Muscle layer of duodenum (tissue), 2 donors: ENCODE data around the gene KPNA1.

Source experiments
- H3K27ac ChIP-seq: one replicate; pipeline ENCODE4 v1.7.0; 2013; ENCODE audit warnings: mild to moderate bottlenecking, low read length
- H3K27me3 ChIP-seq: one replicate; pipeline ENCODE4 v1.7.0; 2013; ENCODE audit warnings: low read depth, mild to moderate bottlenecking, control low read depth, low read length
- H3K36me3 ChIP-seq, 2 donors: one replicate each; pipeline ENCODE4 v1.7.0; 2013; ENCODE audit warnings: low read length in 2 of 2, control low read depth in 1 of 2, mild to moderate bottlenecking in 1 of 2; ENCODE audit not compliant: insufficient read depth in 2 of 2, control insufficient read depth in 1 of 2
- H3K4me1 ChIP-seq, 2 donors: one replicate each; pipeline ENCODE4 v1.7.0; 2013; ENCODE audit warnings: low read length in 2 of 2, mild to moderate bottlenecking in 2 of 2, control low read depth in 1 of 2, moderate library complexity in 1 of 2; ENCODE audit not compliant: insufficient read depth in 2 of 2, control insufficient read depth in 1 of 2
- H3K4me3 ChIP-seq, 2 donors: one replicate each; pipeline ENCODE4 v1.7.0; 2013; ENCODE audit warnings: low read length in 2 of 2, low read depth in 1 of 2, mild to moderate bottlenecking in 1 of 2
- H3K9me3 ChIP-seq, 2 donors: one replicate each; pipeline ENCODE4 v1.7.0; 2013; ENCODE audit warnings: low read length in 2 of 2, control low read depth in 1 of 2, mild to moderate bottlenecking in 1 of 2; ENCODE audit not compliant: control insufficient read depth in 1 of 2
- donor health status: healthy.

The KPNA1 gene

DNA sequence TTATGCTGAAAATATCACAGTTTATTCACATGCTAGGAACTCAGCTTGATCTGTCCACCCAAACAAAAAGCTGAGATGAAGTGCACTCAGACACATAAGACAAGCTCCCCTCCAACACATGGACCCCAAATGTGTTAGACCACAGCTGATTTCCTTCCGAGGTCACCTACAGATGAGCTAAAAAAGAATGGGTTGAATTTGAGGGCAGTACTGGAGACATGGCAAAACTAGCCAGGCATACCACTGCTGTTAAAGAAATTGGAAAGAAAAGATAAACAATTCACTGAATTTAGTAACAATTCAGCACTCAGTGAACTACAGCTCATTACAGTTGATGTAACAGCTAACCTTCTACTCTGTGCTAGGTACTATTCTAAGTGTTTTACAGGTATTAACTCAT is 33.9 kb upstream of the KPNA1 start:
- peaks cover 0 to 13% of the 10 kb centered on the region in 2 donors for H3K4me1 ChIP-seq
- no peak overlapping the region for H3K27ac ChIP-seq
- H3K36me3 ChIP-seq = peaks cover 47 to 70% of the 10 kb centered on the region in 2 donors
- H3K27me3 ChIP-seq = no peaks in the 10 kb centered on the region
- H3K9me3 ChIP-seq = no peaks in the 10 kb centered on the region
- H3K4me3 ChIP-seq = no peak overlapping the region

DNA sequence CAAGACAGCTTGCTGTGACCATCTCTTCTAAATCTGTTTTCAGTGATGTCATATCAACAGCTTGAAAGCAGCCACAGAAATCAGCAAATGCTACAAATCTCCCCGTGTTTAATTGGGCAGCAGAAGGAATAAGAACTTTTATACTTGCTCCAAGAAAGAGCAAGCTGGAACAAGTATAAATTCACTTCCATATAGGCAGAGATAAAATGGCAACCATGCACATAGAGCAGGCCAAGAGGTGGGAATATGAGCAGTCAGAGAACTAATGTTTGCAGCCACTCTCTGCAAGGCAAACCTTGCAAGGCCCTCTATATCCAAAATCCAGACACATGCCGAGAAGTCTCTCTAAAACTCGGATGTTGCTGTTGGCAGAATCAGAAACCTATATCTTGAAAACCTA is 33.3 kb upstream of the KPNA1 start:
- Histone ChIP-seq H3K4me1 (peaks cover 0 to 10% of the 10 kb centered on the region in 2 donors), H3K27ac (no peak overlapping the region), H3K4me3 (no peak overlapping the region), H3K36me3 (peaks cover 44 to 70% of the 10 kb centered on the region in 2 donors), H3K9me3 (no peaks in the 10 kb centered on the region), H3K27me3 (no peaks in the 10 kb centered on the region)

DNA sequence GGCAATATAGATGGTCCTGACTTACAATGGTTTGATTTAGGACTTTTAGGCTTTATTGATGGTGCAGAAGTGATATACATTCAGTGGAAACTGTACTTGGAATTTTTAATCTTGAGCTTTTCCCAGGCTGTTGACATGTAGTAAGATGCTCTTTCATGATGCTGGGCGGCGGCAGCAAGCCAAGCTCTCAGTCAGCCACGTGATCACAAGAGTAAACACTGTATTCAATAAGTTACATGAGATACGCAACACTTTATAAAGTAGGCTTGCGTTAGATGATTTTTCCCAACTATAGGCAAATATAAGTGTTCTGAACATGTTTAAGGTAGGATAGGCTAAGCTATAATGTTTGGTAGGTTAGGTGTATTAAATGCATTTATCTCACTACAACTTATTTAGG is 31.4 kb upstream of the KPNA1 start:
- Histone ChIP-seq H3K4me3 (no peak overlapping the region), H3K9me3 (no peaks in the 10 kb centered on the region), H3K27me3 (no peaks in the 10 kb centered on the region), H3K27ac (no peak overlapping the region), H3K36me3 (peaks cover 39 to 62% of the 10 kb centered on the region in 2 donors), H3K4me1 (peaks cover 0 to 10% of the 10 kb centered on the region in 2 donors)

DNA sequence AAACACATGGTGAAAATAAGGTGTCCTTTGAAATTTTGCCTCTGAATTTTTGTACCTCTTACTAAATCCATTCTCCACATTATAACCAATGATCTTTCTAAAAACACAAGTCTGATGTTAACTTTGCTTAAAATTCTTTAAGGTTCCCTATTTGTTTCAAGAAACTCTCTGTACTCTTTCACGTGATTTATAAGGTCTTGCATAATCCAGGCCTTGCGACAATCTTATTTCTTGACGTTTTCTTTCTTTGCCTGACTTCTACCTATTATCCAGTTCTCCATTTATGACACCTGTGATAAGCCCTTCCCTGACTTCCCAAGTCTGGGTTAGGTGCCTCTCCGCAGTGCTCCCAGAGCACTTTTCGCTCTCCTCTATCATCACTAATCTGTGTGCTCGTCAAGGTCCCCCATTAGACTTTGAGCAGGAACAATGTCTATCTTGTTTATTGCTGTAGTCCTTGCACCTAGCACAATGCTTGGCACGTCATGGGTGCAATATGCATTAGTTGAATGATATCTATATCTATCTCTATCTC is 24.3 kb upstream of the KPNA1 start:
- Histone ChIP-seq H3K4me3 (no peak overlapping the region), H3K36me3 (peaks cover 47 to 75% of the 10 kb centered on the region in 2 donors), H3K27ac (no peak overlapping the region), H3K9me3 (no peaks in the 10 kb centered on the region), H3K27me3 (no peaks in the 10 kb centered on the region), H3K4me1 (no peaks in the 10 kb centered on the region)

DNA sequence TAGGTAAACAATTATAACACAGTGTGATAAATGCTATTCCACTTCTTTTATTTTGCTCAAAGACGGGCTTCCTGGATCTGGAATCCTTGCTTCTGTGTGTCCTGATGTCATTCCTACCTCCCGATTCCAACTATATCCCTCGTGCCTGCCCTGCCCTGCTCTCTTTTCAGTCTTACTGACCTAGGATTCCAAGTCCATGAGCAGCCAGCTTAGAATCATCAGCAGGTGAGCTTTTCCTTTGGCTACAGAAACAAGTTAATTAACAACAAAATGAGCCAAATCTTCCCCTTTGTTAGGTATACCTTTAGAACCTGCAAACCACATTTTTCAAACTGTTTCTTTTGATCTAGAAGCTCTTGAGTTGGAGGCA is 21.9 kb upstream of the KPNA1 start:
- Histone ChIP-seq H3K4me1 (no peaks in the 10 kb centered on the region), H3K4me3 (no peak overlapping the region), H3K27ac (no peak overlapping the region), H3K36me3 (peaks cover 55 to 89% of the 10 kb centered on the region in 2 donors), H3K9me3 (no peaks in the 10 kb centered on the region), H3K27me3 (no peaks in the 10 kb centered on the region)

DNA sequence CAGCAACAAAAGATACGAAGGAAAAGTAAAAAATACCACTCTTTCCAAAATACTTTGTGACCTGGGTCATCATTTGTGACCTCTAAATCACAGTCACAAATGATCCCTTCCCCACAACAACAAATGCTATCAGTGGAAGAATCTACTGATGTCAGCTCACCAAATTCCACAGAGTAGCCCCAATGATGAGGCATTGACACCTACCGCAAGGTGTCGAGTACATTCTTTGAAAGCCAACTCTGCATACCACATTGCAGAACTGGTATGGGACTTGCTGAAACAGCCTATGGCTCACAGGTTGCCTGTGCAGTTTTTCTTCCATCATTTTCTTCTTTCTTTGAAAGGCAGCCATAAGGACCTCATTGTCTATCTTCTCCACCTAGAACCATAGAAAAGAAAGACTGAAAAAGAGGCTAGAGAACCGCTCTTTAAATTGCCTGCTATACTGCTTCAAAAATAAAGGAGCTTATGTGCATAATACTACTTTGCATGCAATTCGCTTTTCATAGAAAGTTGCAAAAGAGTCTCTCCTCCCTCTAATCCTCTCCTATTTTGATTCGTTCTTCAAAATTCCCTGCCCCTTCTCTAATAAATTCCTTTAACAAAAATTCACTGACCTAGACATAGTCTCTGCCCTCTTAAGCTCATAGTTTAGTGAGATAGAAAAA is 21.4 kb upstream of the KPNA1 start:
- peaks cover 50 to 91% of the 10 kb centered on the region in 2 donors for H3K36me3 ChIP-seq
- no peak overlapping the region for H3K4me3 ChIP-seq
- no peaks in the 10 kb centered on the region for H3K9me3 ChIP-seq
- H3K27me3 ChIP-seq = no peaks in the 10 kb centered on the region
- H3K4me1 ChIP-seq = no peaks in the 10 kb centered on the region
- no peak overlapping the region for H3K27ac ChIP-seq

DNA sequence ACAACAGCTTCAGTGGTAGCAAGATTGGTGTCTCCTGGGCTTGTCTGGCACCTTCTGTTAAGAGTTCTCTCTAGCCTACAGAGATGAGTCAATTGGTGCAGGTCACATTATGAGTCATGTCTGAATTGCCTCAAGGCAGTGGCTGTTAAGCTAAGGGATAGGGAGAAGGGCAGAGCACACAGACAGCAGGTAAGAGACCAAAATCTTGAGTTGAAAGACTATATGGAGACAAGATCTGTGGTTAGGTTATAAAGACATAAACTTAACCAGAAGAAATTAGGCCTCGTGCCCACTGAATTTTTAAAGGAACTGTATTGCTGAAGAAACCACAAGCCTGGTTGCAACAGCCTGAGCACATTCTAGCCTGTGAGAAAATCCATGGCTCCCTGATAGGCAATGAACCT is 19.2 kb upstream of the KPNA1 start:
- Histone ChIP-seq H3K4me1 (no peaks in the 10 kb centered on the region), H3K9me3 (no peaks in the 10 kb centered on the region), H3K27ac (no peak overlapping the region), H3K36me3 (peaks cover 49 to 86% of the 10 kb centered on the region in 2 donors), H3K27me3 (no peaks in the 10 kb centered on the region), H3K4me3 (no peak overlapping the region)

DNA sequence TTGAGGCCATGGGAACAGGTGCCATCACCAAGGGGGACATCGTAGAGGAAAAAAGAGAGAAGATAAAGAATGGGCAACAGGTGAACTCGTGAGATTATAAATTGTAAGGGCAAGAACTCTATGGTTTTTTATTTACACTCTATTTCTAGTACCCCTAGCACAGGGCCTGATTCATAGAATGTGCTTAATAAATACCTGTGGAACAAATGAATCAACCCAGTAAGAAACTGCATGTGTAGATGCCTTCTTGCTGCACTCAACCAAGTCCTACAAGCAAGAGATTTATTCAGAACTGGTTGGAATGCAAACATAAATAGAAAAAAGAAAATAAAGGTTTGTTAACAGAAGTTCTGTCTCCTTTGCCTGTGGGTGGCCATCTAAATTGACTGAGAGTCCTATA is 18.7 kb upstream of the KPNA1 start:
- Histone ChIP-seq H3K9me3 (no peaks in the 10 kb centered on the region), H3K4me3 (no peak overlapping the region), H3K36me3 (peaks cover 50 to 81% of the 10 kb centered on the region in 2 donors), H3K27me3 (no peaks in the 10 kb centered on the region), H3K4me1 (no peaks in the 10 kb centered on the region), H3K27ac (no peak overlapping the region)

DNA sequence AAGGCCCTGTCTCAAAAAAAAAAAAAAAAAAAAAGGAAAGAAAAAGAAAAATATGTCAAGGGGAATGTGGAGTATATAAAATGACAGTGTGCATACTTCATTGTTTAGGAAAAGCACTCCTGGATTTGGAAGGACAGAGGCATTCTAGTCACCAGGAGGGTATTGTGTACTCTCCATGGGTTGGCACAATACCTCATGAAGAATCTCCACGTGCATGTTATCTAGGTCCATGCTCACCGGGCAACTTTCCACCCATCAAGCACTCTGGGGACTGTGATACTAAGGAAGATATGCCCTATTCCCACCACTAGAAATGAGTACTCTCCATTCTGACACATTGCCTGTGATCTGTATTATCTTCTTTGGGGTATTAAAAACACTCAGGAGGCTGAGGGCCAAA is 15.4 kb upstream of the KPNA1 start:
- Histone ChIP-seq H3K27me3 (no peaks in the 10 kb centered on the region), H3K27ac (no peak overlapping the region), H3K4me3 (no peak overlapping the region), H3K4me1 (no peaks in the 10 kb centered on the region), H3K9me3 (no peaks in the 10 kb centered on the region), H3K36me3 (peaks cover 41 to 74% of the 10 kb centered on the region in 2 donors)

DNA sequence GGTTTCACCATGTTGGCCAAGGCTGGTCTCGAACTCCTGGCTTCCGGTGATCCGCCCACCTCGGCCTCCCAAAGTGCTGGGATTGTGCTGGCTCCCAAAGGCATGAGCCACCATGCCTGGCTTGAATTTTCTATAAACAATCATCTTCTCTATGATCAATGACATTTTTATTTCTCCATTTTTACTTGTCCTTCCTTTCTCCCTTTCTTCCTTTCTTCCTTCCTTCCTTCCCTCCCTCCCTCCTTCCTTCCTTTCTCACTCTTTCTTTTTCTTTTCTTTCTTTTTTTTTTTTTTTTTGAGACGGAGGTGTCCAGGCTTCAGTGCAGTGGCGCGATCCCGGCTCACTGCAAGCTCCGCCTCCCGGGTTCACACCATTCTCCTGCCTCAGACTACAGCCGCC is 8.6 kb upstream of the KPNA1 start:
- Histone ChIP-seq H3K9me3 (no peaks in the 10 kb centered on the region), H3K27me3 (no peaks in the 10 kb centered on the region)

DNA sequence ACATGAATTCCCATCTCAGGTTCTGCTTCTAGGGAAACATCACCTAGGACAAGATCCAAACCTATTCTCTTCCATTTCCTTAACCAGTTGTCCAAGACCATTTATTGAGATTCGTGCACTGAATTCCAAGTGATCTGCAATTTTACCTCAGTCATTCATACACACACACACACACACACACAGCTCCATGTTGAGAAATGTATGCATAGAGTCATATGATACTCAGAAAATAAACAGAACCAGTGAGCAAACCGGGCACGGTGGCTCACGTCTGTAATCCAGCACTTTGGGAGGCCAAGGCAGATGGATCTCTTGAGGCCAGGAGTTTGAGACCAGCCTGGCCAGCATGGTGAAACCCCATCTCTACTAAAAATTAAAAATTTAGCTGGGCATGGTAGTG is 6.1 kb upstream of the KPNA1 start:
- no peaks in the 10 kb centered on the region for H3K27me3 ChIP-seq
- H3K4me1 ChIP-seq = no peaks in the 10 kb centered on the region
- no peaks in the 10 kb centered on the region for H3K9me3 ChIP-seq
- H3K4me3 ChIP-seq = no peak overlapping the region
- peaks cover 0 to 2% of the 10 kb centered on the region in 2 donors for H3K36me3 ChIP-seq
- no peak overlapping the region for H3K27ac ChIP-seq

More for the DNA sequence above, 8.6 kb upstream of the KPNA1 start:
- no peak overlapping the region for H3K27ac ChIP-seq
- H3K4me3 ChIP-seq = no peak overlapping the region
- no peaks in the 10 kb centered on the region for H3K4me1 ChIP-seq
- H3K36me3 ChIP-seq = peaks cover 10 to 22% of the 10 kb centered on the region in 2 donors

DNA sequence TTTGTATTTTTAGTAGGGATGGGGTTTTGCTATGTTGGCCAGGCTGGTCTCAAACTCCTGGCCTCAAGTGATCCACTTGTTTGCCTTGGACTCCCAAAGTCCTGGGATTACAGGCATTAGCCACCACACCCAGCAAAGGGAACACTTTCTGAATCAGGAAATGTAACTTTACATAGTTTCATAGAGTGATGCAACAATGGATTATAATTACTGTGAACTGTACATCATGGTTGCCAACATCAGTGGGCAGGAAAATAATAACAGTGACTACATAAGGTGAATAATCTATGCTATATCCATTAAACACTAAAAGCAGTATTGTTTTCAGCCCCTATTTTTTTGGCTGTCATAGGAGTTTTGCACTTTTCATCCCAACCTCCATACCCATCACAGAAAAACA is 5.0 kb upstream of the KPNA1 start:
- Histone ChIP-seq H3K36me3 (peaks cover 0 to 1% of the 10 kb centered on the region in 2 donors), H3K9me3 (no peaks in the 10 kb centered on the region), H3K4me3 (no peak overlapping the region), H3K27ac (no peak overlapping the region), H3K27me3 (no peaks in the 10 kb centered on the region), H3K4me1 (no peaks in the 10 kb centered on the region)
